GM21367 (cell line): Measurements from ENCODE around the gene ARRDC5.
"Not testable (repeated sequence)": the region's sequence is repeated elsewhere in the genome, so short reads cannot be mapped to it uniquely, and the experiment has no call there.

Source experiments
- ATAC-seq: cut with Tn5 transposase; IDR thresholded peaks from one replicate; pipeline ENCODE4 v1.9.1; 2021; ENCODE audit not compliant: unreplicated experiment

ARRDC5 gene

DNA sequence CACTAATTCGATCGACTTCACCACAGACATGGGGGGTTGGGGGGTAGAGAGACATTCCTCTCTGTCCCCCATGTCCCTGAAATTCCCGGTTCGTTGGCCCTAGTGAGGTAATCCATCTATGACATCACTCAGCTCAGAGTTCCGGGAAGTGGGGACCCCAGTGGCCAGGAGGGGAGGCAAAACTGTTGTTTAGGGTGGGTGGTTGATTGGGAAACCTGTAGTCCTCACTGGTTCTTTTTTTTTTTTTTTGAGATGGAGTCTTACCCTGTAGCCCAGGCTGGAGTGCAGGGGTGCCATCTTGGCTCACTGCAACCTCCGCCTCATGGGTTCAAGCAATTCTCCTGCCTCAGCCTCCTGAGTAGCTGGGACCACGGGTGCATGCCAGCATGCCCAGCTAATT lies at the start of gene ARRDC5:
ARRDC5 (minus strand) TSS at position 101 of the 400 bp plus-strand sequence; CDS start at position 30, 71 bp downstream.
- ATAC-seq: no peak

DNA sequence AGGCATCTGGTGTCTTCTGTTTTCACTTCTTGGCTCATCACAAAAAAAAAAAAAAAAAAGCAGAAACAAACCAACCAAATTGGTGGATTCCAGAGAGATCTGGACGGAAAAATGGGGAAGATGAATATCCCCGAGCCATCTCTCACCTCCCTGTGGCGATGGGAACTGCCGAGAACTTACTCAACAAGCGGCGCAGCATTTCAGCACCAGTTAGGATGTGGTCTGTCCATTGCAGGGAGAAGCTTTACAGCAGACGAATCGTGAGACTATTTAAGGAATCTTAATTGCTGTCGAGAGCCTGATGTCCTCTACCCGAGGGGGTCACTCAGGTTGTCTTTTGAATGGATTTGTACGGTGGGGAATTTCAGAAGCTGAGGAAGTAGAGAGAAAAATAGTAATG lies 49.0 kb upstream of the ARRDC5 start:
- no peak for ATAC-seq

DNA sequence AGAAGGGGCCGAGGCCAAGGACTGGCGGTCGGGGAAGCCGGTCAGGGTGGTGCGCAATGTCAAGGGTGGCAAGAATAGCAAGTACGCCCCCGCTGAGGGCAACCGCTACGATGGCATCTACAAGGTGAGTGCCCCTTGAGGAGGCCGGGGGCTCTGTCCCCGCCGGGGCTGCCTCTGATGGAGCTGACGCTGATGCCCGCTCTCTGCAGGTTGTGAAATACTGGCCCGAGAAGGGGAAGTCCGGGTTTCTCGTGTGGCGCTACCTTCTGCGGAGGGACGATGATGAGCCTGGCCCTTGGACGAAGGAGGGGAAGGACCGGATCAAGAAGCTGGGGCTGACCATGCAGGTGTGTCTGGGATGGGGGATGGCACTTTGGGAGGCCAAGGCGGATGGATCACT lies 48.0 kb upstream of the ARRDC5 start:
- not testable (repeated sequence) for ATAC-seq

DNA sequence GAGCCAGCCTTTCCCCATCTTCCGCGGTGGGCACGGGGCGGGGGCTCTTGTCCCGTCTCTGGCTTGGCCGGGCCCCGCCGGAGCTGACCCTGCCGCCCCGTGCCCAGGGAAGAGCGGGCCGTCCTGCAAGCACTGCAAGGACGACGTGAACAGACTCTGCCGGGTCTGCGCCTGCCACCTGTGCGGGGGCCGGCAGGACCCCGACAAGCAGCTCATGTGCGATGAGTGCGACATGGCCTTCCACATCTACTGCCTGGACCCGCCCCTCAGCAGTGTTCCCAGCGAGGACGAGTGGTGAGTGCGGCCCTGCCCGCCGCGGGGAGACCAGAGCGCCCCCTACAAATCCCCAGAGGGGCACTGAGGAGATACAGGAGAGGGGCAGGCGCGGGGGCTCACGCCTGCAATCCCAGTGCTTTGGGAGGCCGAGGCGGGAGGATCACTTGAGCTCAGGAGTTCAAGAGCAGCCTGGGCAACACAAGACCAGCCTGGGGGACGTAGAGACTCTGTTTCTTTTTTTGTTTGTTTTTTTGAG lies 39.0 kb upstream of the ARRDC5 start:
- not testable (repeated sequence) for ATAC-seq

DNA sequence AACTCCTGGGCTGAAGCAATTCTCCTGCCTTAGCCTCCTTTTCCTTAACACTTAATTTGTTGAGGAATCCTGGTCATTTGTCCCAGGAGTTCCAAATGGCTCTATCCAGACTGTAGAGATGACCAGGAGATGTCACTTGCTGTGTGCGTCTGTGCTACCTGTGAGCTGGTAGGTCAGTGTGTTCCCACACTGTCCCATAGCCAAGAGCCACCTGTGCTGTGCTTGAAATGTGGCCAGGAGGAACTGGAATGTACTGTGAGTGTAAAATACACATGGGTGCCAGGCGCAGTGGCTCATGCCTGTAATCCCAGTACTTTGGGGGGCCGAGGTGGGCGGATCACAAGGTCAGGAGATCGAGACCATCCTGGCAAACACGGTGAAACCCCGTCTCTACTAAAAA lies 36.8 kb upstream of the ARRDC5 start:
- no peak for ATAC-seq

DNA sequence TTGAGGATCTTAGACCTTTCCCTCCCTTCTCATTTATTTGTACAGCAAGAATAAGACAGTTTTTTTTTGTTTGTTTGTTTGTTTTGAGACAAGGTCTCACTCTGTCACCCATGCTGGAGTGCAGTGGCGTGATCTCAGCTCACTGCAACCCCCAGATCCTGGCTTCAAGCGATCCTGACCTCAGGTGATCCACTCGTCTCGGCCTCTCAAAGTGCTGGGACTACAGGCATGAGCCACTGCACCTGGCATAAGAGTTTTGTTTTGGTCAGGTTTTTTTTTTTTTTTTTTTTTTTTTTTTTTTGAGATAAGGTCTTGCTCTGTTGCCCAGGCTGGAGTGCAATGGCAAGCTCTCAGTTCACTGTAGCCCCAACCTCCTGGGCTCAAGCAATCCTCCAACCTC lies 35.8 kb upstream of the ARRDC5 start:
- not testable (repeated sequence) for ATAC-seq

DNA sequence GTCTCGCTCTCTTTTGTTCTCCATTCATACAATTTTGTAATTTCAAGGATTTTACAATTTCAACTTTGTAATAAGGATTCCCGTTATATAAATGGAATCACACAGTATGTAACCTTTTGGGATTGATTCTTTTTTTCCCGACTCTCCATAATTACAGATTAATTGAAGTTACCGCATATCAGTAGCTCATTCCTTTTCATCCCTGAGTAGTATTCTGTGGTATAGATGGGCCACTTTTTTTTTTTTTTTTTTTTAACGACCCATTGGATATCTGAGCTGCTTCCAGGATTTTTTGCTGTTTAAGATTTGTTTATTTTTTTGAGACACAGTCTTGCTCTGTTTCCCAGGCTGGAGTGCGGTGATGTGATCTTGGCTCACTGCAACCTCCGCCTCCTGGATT lies 34.4 kb upstream of the ARRDC5 start:
- no peak for ATAC-seq

DNA sequence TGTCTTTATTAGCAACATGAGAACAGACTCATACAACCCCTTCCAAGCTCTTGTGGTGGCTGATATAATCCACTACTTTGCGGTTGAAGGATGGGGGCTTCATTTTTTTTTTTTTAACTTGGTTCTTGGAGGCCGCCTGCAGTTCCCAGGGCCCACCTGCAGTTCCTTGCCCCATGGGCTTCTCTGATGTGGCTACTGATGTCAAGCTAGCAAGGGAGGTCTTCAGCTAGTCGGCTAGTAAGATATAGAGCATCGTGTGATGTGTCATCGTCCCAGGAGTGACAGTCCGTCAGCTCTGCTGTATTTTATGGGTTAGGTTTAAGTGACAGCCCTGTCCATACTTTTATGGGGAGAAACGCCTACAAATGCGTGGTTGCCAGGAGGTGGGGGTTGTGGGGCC lies 32.7 kb upstream of the ARRDC5 start:
- no peak for ATAC-seq

DNA sequence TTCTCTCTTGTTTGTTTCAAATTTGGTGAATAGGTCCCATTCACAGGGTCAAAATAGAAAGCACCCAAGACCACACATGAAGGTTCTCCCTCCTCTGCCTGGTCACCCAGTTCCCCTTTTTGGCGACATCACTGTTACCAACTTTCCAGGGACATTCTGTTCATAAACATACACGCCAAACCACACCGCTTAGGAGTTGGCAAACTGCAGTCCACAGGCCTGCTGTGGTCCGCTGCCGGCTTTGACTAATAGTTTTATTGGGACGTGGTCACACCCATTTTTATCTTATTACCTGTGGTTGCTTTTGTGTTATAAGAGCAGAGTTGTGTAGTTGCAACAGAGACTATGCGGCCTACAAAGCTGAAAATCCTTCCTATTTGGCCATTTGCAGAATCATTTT lies 30.8 kb upstream of the ARRDC5 start:
- ATAC-seq: no peak

DNA sequence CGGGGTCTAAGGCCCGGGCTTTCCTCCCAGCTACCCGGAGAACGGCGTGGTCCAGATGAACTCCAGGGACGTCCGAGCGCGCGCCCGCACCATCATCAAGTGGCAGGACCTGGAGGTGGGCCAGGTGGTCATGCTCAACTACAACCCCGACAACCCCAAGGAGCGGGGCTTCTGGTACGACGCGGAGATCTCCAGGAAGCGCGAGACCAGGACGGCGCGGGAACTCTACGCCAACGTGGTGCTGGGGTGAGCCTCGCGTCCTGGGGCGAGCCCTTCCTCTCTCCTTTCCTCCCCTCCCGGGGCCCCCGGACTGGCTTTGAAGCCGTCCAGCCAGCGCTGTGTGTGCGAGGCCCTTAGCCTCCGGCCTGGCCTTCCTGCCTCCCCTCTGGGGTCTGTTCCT lies 30.0 kb upstream of the ARRDC5 start:
- ATAC-seq: no peak

DNA sequence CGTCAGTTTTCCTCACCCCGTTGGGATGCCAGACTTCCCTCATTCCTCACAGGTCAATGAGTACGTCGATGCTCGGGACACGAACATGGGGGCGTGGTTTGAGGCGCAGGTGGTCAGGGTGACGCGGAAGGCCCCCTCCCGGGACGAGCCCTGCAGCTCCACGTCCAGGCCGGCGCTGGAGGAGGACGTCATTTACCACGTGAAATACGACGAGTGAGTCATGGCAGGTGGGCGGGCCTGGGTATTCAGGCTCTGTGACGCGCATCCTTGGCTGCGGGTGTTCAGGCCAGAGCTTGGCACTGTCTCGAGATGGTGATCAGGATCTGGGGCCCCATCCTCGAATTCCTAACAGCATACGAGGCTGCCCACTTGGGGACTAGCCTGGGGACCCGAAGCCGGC lies 28.0 kb upstream of the ARRDC5 start:
- no peak for ATAC-seq

DNA sequence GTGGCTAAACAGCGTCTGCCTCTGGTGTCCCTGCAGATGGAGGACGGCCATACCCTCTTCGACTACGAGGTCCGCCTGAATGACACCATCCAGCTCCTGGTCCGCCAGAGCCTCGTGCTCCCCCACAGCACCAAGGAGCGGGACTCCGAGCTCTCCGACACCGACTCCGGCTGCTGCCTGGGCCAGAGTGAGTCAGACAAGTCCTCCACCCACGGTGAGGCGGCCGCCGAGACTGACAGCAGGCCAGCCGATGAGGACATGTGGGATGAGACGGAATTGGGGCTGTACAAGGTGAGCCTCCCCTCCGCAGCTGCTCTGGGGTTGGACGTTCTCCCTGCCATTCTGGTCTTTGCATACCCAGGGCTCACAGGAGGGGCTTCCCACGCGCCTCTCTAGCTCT lies 26.5 kb upstream of the ARRDC5 start:
- ATAC-seq: no peak

DNA sequence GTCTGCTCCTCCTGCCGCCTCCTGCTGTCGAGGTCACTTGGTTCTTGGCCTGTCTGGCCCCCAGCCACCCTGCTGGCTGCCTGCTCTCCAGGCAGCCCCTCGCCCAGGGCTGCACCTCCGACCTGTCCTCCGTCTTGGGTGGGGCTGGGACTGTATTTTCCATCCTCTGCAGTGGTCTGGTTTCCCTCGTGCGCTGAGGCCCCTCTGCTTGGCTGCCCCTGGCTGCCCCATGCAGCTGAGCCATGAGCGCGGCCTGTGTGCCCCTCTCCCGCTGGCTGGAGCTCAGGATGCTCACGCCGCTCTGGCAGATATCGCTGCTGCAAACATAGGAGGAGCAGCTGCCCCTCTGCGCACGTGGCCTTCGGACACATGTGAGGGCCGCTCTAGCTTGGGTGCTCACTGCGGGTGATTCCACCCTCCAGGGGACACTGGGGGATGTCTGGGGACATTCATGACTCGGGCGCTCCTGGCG lies 20.6 kb upstream of the ARRDC5 start:
- no peak for ATAC-seq

DNA sequence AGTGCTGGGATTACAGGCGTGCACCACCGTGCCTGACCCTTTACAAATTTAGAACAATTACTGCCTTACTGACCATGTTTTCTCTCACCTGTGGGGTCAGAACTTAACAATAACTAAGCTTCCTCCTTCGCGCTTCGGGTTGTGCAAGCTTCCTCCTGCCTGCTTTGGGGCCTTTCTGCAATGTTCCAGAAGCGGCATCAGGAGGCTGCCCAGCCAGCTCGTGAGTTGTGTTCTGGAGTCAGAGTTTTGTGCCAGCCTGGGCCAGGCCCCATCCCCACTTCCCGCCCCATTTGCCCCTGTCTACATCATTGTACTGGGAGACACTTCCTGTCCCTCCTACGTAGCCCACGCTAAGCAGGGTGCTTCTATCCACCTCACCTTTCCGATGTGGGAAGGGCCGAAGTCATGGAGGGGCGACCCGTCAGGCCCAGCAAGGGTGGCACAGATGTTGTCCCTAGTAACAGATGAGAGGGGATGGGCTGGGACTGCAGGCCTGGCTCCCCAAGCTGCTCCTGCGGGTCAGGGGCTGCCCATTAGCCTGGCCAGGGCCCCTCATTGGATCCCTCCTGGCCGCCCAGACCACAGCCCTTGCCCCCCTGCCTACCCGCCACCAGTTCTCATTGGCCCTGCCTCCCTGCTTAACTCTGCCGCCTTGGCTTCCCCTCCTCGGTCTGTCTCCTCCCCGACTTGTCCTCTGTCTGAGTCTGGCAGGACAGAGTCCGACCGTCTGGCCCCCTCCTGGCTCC lies 20.0 kb upstream of the ARRDC5 start:
- no peak for ATAC-seq

DNA sequence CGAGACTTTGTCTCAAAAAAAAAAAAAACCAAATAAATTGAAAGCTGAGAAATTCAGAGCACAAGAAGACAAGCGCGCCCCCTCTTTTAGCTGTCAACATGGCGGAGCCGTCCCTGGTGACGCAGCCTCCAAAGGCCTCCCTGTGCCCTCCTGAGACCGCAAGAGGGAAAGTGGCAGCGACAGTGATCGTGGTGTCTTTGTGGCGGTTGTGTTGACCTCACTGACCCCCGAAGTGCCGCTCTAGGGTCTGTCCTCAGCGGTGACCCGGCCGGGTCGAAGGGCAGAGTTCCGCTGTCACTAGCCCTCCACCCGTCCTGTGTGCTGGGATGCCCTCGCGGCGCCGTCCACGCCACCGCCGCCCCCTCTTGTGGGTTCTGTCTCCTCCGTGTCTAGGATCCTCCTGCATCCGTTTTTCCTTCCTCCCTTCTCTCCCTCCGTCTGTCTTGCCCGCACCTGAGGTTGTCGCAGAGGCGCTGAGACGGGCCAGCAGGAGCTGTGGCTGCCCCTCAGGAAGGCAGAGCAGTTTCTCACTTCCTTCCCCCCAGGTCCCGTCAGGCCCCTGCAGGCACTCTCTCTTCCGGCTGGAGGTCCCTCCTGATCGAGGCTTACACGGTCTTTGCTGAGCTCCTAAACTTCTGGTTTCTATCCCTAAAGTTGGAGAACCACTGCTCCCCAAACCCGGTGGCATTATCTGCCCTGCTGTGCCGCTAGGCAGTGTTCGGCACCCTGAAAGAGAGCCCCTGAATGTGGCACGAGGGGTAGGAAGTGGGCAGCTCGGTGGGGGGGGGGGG lies 13.8 kb upstream of the ARRDC5 start:
- ATAC-seq: no peak

DNA sequence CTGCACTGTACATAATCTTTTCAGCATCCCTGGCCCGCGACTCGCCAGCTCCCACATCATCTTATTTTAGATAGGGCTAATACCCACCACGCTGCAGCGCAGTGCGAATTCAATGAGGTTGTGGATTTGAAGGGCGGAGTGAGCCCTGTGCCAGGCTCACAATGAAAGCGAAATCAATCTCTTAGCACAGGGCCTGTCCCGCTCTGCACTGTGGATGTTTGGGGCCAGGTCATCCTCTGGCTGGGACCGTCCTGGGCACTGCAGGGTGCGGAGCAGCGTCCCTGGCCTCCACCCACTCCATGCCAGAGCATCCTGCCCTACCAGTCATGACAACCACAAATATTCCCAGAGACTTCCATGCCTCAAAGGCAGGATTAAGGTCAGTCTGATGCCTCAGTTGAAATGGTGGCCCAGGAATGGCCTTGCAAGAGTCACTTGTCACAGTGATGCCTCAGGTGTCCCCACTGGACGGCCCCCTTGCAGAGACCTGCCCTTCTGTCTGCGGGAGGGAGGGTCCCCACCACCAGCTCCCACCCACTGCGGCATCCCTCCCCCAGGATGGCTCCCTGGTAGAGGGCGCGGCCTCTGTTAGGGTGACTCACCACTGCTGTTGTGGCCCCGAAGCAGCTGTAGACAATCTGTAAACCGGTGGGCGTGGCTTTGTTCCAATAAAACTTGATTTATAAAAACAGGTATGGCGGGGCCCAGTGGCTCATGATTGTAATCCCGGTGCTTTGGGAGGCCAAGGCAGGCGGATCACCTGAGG lies 12.2 kb upstream of the ARRDC5 start:
- no peak for ATAC-seq

DNA sequence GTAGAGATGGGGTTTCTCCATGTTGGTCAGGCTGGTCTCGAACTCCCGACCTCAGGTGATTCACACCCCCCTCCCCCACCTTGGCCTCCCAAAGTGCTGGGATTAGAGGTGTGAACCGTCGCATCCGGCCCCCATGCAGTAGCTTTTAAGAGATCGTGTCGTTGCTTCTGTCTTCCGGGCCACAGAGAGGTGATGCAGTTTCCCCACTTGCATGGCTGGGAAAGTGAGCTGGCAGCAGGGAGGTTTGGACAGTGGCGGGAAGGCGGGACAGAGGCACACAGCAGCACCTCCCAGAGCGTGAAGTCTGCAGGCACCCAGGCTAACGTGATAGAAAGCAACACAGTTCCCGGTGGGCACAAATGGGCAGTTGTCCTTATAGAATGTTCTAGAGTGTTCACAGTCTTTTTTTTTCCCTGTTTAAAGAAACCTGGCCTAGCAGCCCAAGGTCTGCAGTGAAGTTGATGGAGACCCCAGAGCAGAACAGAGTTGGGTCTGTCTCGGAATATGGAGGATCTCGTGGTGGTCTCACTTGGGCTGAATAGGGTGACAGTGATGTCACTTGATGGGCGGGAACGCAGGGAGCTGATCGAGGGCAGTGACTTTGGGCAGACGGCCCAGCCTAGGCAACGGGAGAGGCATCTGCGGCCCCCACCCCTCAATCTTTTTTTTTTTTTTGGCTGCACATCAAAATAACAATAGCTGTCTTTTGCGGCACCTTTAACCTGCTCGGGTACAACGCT lies 11.5 kb upstream of the ARRDC5 start:
- ATAC-seq: no peak

DNA sequence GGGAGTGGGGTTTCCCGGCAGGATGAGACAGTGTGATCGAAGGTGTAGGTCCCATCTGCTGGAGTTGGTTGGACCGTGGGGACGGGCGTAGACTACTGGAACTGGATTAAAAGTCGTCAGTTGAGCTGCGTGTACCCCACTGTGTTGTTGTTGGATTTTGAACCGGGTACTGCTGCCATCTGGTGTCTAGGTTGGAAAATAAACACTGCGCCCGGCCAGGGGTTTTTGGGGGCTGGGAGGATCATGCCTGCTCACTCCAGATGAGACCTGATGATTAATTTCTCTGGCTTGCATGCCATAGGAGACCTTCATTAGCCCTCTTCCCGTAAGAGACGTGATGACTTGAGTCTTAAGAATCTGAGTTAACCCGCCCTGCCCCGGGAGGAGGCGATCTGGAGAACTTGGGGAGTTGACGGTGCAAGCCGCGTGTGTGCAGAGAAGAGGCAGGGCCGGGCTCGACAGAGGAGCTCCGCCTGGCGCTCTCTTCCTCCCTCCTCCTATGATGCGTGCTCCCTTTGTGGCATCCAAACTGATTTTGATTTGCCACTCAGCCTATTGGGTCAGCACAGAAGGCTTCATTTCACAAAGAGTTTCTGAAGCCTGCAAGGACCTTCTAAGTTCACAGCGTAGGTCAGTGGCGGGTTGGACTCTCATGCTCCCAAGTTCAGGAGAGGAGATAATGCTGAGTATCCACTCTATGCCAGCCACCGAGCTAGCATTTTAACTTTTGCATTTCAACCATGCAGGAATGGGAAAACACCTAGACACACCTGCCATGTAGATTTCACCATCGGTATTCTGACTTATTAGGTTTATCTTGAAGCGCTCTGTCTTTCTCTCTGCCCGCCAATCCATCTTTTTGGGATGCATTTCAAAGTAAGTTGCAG lies 9.3 kb upstream of the ARRDC5 start:
- ATAC-seq: no peak

DNA sequence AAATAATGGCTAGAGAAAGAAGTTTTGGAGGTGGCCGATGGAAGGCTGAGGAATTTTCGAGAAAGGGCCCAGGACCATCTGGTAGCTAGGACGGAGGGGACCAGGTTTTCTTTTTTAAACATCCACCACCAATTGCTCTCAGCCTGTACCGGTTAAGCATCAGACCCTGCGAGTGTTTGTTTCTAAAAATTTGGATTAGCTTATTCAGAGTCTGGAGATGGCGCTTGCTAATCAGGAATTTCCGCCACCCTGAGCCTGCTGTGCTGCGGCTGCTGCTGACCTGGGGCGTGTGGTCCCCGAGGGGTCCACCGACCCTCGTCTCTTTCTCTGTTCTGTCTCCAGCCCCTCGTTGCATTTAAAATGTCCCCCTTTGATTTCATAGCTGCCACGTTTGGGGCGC lies 8.6 kb upstream of the ARRDC5 start:
- ATAC-seq: no peak
